Common myeloid progenitor, CD34-positive (primary cell): ENCODE results near the gene LMO1.
A peak's percentile ranks its signal among the peaks of the same experiment; 100 is the strongest.

Experiments
- CTCF ChIA-PET: fragments of 350-600 bp; sonication (Branson Sonifier 250); formaldehyde crosslinking; loops from one replicate; lab custom pipeline; 2021; ENCODE audit warnings: antibody characterized with exemption; lab: Charles Lee
- POLR2A ChIA-PET: fragments of 350-600 bp; sonication (Branson Sonifier 250); formaldehyde crosslinking; loops from one replicate; lab custom pipeline; 2021; ENCODE audit warnings: antibody characterized with exemption; lab: Charles Lee
- DNase-seq, 3 donors: peaks; one replicate each; pipeline versions ENCODE4 v3.0.0 to v3.0.0-alpha.2; 2013
- H3K27ac ChIP-seq, 2 experiments: 1 replicate in 1 of 2; 2 replicates in 1 of 2; pipeline ENCODE4 v1.7.0; 2013; ENCODE audit warnings: inconsistent platforms in 2 of 2, low read length in 2 of 2, mild to moderate bottlenecking in 2 of 2, low read depth in 1 of 2, moderate library complexity in 1 of 2; ENCODE audit not compliant: severe bottlenecking in 2 of 2, insufficient read depth in 1 of 2, poor library complexity in 1 of 2
- H3K27me3 ChIP-seq, 5 experiments: replicated peaks in 2 of 5; 1 replicate in 3 of 5; 2 replicates in 2 of 5; pipeline versions ENCODE4 v1.6.1 to v1.7.0; 2013; ENCODE audit warnings: low read length in 4 of 5, mild to moderate bottlenecking in 2 of 5, moderate library complexity in 2 of 5, inconsistent platforms in 1 of 5; ENCODE audit not compliant: insufficient read depth in 5 of 5, control insufficient read depth in 4 of 5
- H3K36me3 ChIP-seq, 4 experiments: 1 replicate in 2 of 4; 2 replicates in 2 of 4; pipeline versions ENCODE4 v1.6.1 to v1.7.0; 2013; ENCODE audit warnings: low read length in 3 of 4, control low read depth in 1 of 4, mild to moderate bottlenecking in 1 of 4; ENCODE audit not compliant: control insufficient read depth in 4 of 4, insufficient read depth in 4 of 4
- H3K4me1 ChIP-seq, 4 experiments: 1 replicate in 3 of 4; 2 replicates in 1 of 4; pipeline versions ENCODE4 v1.6.1 to v1.7.1; 2013; ENCODE audit warnings: low read length in 3 of 4, mild to moderate bottlenecking in 3 of 4, control low read depth in 1 of 4, inconsistent platforms in 1 of 4, moderate library complexity in 1 of 4; ENCODE audit not compliant: control insufficient read depth in 4 of 4, insufficient read depth in 4 of 4; ENCODE audit errors: control extremely low read depth in 1 of 4
- H3K4me3 ChIP-seq, 7 experiments: 1 replicate in 4 of 7; 2 replicates in 3 of 7; pipeline versions ENCODE4 v1.5.1 to v1.7.0; 2013; ENCODE audit warnings: mild to moderate bottlenecking in 7 of 7, low read length in 6 of 7, moderate library complexity in 6 of 7, inconsistent platforms in 2 of 7, low read depth in 2 of 7, control low read depth in 1 of 7; ENCODE audit not compliant: insufficient read depth in 4 of 7, control insufficient read depth in 1 of 7; ENCODE audit errors: extremely low read depth in 1 of 7
- H3K9me3 ChIP-seq, 5 experiments: 1 replicate in 4 of 5; 2 replicates in 1 of 5; pipeline versions ENCODE4 v1.6.1 to v1.7.1; 2013; ENCODE audit warnings: low read length in 4 of 5, mild to moderate bottlenecking in 2 of 5, inconsistent platforms in 1 of 5, low read depth in 1 of 5, moderate library complexity in 1 of 5; ENCODE audit not compliant: control insufficient read depth in 4 of 5, insufficient read depth in 2 of 5; ENCODE audit errors: control extremely low read depth in 1 of 5
- WGBS: methylation state at CpG from one replicate; pipeline ENCODE4 v1.1.5; 2013; ENCODE audit not compliant: insufficient coverage; 5-methylcytosine and 5-hydroxymethylcytosine counted together

Gene LMO1

GRCh38 chr11:8307601-8308000 is 43.9 kb upstream of the LMO1 start:
- Histone ChIP-seq H3K27ac (no peak overlapping the region), H3K9me3 (peaks cover 0 to 14% (median 2%) of the 10 kb centered on the region in 5 experiments), H3K4me3 (no peak overlapping the region), H3K36me3 (no peaks in the 10 kb centered on the region), H3K27me3 (peaks cover 0 to 4% (median 0%) of the 10 kb centered on the region in 5 experiments), H3K4me1 (no peaks in the 10 kb centered on the region)
- 90% methylated on average over 8 of the region's 8 CpGs for WGBS
- CTCF ChIA-PET: interaction anchor here (0.6 to 1.2 kb wide), 3 partner anchors 19 to 212 kb away, joined by 3 read pairs; no protein-coding TSS in a partner anchor
- POLR2A ChIA-PET: no interaction called here
- no peak for DNase-seq

- peaks cover 0 to 16% (median 2%) of the 10 kb centered on the region in 5 experiments for H3K9me3 ChIP-seq
- H3K4me3 ChIP-seq: no peak overlapping the region
- WGBS: 100% methylated on average over 1 of the region's 2 CpGs
- POLR2A ChIA-PET: no interaction called here
- H3K27me3 ChIP-seq: no peaks in the 10 kb centered on the region
- no peaks in the 10 kb centered on the region for H3K36me3 ChIP-seq
- H3K27ac ChIP-seq: no peak overlapping the region
- DNase-seq: no peak
- peaks cover 0 to 12% (median 11%) of the 10 kb centered on the region in 4 experiments for H3K4me1 ChIP-seq
- CTCF ChIA-PET: interaction anchor here (1.1 to 1.6 kb wide), 3 partner anchors 10 to 53 kb away, joined by 3 to 4 read pairs (median 3); no protein-coding TSS in a partner anchor
Observed at GRCh38 chr11:8301622-8302021, 37.9 kb upstream of the LMO1 start.

GRCh38 chr11:8298801-8299786 is 35.4 kb upstream of the LMO1 start:
- DNase-seq: peak; percentile 13 to 56 (median 55)
- 59% methylated on average over 7 of the region's 13 CpGs for WGBS
- Histone ChIP-seq H3K9me3 (peaks cover 0 to 12% (median under 1%) of the 10 kb centered on the region in 5 experiments), H3K4me3 (no peak overlapping the region), H3K4me1 (peaks cover 0 to 12% (median 11%) of the 10 kb centered on the region in 4 experiments), H3K36me3 (no peaks in the 10 kb centered on the region), H3K27ac (no peak overlapping the region), H3K27me3 (peaks cover 0 to 3% (median 0%) of the 10 kb centered on the region in 5 experiments)
- ChIA-PET POLR2A (no interaction called here), CTCF (interaction anchor here (1.1 to 2.2 kb wide), 3 partner anchors 10 to 35 kb away, joined by 3 to 7 read pairs (median 5); partner anchors contain the start of gene LMO1)

GRCh38 chr11:8297781-8298440 is 34.2 kb upstream of the LMO1 start:
- Histone ChIP-seq H3K4me1 (peaks cover 0 to 12% (median 11%) of the 10 kb centered on the region in 4 experiments), H3K9me3 (peaks cover 0 to 3% (median 0%) of the 10 kb centered on the region in 5 experiments), H3K4me3 (no peak overlapping the region), H3K36me3 (no peaks in the 10 kb centered on the region), H3K27me3 (peaks cover 0 to 3% (median 0%) of the 10 kb centered on the region in 5 experiments), H3K27ac (no peak overlapping the region)
- POLR2A ChIA-PET: no interaction called here
- DNase-seq: no peak
- CTCF ChIA-PET: interaction anchor here (1.1 to 2.2 kb wide), 4 partner anchors 19 to 42 kb away, joined by 4 to 7 read pairs (median 5); partner anchors contain the start of gene LMO1
- WGBS: 100% methylated on average over 4 of the region's 5 CpGs

GRCh38 chr11:8296872-8297271 is 33.2 kb upstream of the LMO1 start:
- WGBS: 88% methylated on average over 5 of the region's 5 CpGs
- Histone ChIP-seq H3K4me1 (peaks cover 0 to 12% (median 11%) of the 10 kb centered on the region in 4 experiments), H3K36me3 (no peaks in the 10 kb centered on the region), H3K27ac (no peak overlapping the region), H3K4me3 (no peak overlapping the region), H3K9me3 (no peaks in the 10 kb centered on the region), H3K27me3 (peaks cover 0 to 3% (median 0%) of the 10 kb centered on the region in 5 experiments)
- DNase-seq: no peak
- POLR2A ChIA-PET: no interaction called here
- CTCF ChIA-PET: interaction anchor here (0.9 to 1.6 kb wide), 3 partner anchors 18 to 50 kb away, joined by 3 to 5 read pairs (median 3); no protein-coding TSS in a partner anchor

- Histone ChIP-seq H3K27ac (no peak overlapping the region), H3K4me3 (no peak overlapping the region), H3K27me3 (peaks cover 0 to 3% (median 0%) of the 10 kb centered on the region in 5 experiments), H3K36me3 (no peaks in the 10 kb centered on the region), H3K4me1 (peaks cover 0 to 12% (median 11%) of the 10 kb centered on the region in 4 experiments), H3K9me3 (no peaks in the 10 kb centered on the region)
- ChIA-PET POLR2A (no interaction called here), CTCF (interaction anchor here (0.9 to 1.1 kb wide), 3 partner anchors 17 to 49 kb away, joined by 3 read pairs; no protein-coding TSS in a partner anchor)
- DNase-seq: no peak
- 90% methylated on average over 2 of the region's 5 CpGs for WGBS
Observed at GRCh38 chr11:8296038-8296649, 32.5 kb upstream of the LMO1 start.
